Embryonic facial prominence (tissue), 1 donor: ENCODE results near the gene DDX52.
"Not testable (repeated sequence)": the region's sequence is repeated elsewhere in the genome, so short reads cannot be mapped to it uniquely, and the experiment has no call there.

Source experiments
- DNase-seq: peaks from one replicate; pipeline ENCODE4 v3.0.0-alpha.2; 2016; ENCODE audit errors: extremely low spot score

The DDX52 gene

DNA sequence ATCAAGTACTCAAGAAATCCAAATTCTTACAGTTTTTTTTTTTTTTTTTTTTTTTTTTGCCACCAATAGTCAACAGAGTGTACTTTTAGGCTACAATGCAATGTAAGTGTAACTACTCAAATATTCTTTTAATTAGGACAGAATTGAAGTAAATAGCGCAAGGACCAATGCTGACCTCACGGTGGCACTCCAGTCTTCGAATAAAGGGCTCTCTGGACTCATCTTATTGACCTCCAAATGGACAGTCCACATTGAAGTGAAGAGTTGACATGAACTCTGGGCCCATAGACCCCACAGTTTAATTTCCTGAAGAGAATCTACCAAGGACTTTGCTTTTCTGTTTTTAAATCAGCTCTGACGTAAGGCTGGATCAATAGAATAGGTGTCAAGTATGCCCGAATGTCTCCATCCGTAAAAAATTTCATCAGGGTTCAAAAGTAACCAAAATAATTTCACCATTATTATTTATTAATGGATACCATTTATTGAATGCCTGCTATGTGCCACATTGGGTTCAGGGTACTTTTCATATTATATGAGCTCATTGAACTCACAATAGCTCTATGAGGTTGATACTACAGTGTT is 7.3 kb upstream of the DDX52 start:
- no peak for DNase-seq

DNA sequence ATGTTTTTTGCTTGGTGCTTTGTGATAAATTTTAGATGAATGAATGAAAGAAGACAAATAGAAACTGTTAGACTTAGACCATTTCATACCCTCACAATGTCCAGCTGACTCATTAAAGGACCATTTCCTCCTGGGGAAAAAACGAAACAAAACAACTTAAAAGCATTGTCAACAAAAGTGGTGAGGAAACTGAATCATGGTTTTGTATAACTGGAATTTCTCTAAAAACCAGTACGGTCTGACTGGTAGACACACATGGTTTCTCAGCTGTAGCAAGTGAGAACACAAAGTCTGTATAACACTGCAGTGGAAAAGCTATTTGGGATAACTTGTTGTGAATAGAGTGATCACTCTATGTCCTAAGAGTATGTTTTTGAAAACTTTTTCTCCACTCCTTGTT is 5.3 kb upstream of the DDX52 start:
- DNase-seq, result no peak

DNA sequence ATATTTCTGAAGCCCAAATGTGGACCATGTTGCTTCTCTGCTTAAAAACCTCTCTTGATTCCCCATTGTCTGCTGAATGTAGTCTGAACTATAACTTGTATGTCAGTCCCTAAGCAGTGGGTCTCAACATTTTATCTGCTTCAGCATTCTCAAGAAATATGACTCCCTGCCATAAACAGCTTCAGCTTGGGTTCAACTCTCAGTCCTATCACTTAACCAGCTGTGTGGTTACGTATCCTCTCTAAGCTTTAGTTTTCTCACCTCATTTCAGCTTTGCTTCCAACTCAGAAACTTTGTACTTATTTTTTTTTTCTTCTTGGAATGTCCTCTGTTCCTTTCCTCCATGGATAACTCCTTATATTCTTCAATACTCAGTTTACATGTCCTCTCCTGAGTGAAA is 4.6 kb upstream of the DDX52 start:
- DNase-seq, result no peak

DNA sequence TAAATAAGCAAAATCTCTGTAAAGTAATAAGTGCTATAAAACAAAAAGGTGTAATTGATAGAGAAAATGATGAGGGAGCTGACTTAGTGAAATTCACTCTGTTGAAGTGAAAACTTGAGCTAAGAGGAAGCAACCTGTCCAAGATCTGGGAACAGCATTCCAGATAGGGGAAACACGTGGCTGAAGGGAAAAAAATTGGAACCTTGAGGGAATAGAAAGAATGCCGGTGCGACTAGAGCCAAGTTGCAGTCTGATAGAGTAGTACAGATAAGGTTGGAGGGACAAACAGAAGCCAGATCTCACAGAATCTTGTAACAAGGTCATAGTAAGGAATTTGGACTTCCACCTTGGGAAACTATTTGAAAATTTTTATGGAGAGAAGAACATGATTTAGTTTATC is 623 bp upstream of the DDX52 start:
- no peak for DNase-seq

- no peak for DNase-seq
Measured at GRCh38 chr17:37642681-37643080, 565 bp downstream of the DDX52 start.

- no peak for DNase-seq
Measured at GRCh38 chr17:37640015-37640414, 3.2 kb downstream of the DDX52 start.

- no peak for DNase-seq
Measured at GRCh38 chr17:37637956-37638355, 5.3 kb downstream of the DDX52 start.

- DNase-seq, result not testable (repeated sequence)
Measured at GRCh38 chr17:37616430-37616829, 26.8 kb downstream of the DDX52 start.

- no peak for DNase-seq
Measured at GRCh38 chr17:37614823-37615222, 28.4 kb downstream of the DDX52 start.

GRCh38 chr17:37614391-37614790 is 28.9 kb downstream of the DDX52 start:
- DNase-seq, result no peak

GRCh38 chr17:37610971-37611370 is 32.3 kb downstream of the DDX52 start:
- no peak for DNase-seq

DNA sequence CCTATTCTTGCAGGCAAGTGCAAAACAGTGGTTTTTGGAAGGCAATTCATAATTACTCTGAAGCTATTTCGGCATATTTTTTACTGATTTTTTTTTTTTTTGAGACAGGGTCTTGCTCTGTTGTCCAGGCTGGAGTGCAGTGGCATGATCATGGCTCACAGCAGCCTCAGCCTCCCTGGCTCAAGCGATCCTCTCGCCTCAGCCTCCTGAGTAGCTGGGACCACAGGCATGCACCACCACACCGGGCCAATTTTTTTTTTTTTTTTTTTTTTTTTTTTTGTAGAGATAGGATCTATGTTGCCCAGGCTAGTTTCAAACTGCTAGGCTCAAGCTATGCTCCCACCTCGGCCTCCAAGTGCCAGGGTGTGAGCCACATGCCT is 33.2 kb downstream of the DDX52 start:
- DNase-seq, result not testable (repeated sequence)

GRCh38 chr17:37609170-37610040 is 33.8 kb downstream of the DDX52 start, which contains the start of gene SYNRG:
Gene SYNRG (minus strand): TSS chr17:37609418. CDS start chr17:37609355, 63 bp downstream.
- peak; percentile 88 for DNase-seq

- peak; percentile 28 for DNase-seq
Measured at GRCh38 chr17:37608351-37609169, 34.7 kb downstream of the DDX52 start.

DNA sequence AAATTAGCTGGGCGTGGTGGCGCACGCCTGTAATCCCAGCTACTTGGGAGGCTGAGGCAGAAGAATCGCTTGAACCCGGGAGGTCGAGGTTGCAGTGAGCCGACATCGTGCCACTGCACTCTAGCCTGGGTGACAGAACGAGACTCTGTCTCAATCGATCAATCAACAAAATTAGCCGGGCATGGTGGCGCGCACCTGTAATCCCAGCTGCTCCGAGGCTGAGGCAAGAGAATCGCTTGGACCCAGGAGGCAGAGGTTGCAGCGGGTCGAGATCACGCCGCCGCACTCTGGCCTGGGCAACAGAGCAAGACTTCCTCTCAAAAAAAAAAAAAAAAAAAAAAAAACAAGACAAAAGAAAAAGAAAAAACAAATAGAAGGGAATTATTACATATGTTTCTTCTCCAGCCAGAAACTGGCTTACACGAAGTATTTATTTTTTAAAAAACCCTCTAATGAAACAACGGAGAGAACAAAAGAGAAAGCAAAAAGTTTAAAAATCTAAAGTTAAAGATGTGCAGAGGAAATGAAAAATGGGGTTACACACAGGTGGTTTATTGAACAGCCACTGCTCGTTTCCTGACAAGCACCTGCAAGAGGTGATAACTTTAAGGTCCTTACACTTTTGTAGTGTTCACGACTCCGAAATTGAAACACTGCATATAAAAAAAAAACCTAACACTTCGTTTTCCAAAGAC is 35.5 kb downstream of the DDX52 start:
- DNase-seq, result no peak

DNA sequence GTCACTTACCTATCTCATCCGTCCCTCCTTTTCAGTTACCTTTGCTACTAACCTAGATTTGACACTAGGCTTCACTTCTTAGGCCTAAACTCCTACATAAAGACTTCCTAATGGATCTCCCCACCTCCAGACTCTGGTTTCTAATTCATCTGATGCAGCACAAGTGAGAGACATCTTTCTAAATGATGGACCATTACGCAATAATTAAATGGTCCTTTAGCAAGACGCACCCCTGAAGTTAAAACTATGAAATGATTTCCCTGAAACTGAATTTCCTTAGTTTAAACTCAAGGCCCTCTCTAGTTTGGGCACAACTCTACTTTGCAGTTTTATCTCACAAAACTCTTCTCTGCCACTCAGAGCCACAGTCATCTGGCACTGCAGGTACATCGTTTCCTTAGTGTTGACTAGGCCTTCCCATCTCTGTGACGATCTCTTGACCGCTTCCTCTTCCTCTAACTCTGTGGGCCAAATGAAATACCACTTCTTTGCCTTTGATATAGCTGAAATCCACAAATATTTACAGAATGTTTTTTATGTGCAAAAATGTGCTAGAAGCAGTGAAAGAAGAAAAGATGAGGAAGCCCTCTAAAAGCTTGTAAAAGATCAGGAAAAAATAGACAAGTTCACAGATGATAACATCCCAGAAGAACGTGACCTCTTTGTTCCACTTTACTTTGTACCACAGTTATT is 37.3 kb downstream of the DDX52 start:
- no peak for DNase-seq

- no peak for DNase-seq
Measured at GRCh38 chr17:37605081-37605480, 38.2 kb downstream of the DDX52 start.

GRCh38 chr17:37604556-37604955 is 38.7 kb downstream of the DDX52 start:
- DNase-seq, result no peak

- DNase-seq, result no peak
Measured at GRCh38 chr17:37598145-37598544, 45.1 kb downstream of the DDX52 start.

GRCh38 chr17:37592291-37592690 is 51.0 kb downstream of the DDX52 start:
- DNase-seq, result no peak

DNA sequence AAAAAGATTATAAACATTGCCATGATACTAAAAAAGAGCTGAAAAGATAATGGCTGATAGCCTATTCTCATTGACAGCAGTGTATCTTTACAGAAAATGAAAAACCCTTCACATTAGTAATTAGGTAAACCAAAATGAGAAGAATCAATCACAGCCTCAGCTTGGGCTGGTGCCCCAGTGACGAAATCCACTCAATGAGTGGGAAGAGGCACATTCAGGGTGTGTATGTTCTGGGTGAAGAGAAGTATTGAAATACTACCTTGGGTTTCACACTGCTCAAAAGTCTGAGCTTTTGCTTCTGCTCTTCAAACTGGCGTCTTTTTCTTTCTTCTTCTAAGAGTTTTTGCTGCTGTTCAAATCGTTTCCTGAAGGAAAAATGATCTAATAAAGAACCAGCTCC is 58.2 kb downstream of the DDX52 start:
- no peak for DNase-seq
